HepG2 (cell line): Measurements from ENCODE around the gene CDC42BPG. TPM values are rescaled to one million over a fixed set of nuclear protein-coding genes. Genes with fewer than 3 reads are reported as not detected.

Source experiments
- ATAC-seq: fragments of 200-7000 bp; cut with Tn5 transposase; 3 replicates; pipeline ENCODE4 v1.9.1; 2020; ENCODE audit warnings: mild to moderate bottlenecking, moderate library complexity
- BruUV-seq: library from RNA; stranded (reverse); fragments of 400-500 nt; replicated peaks from 2 replicates; lab custom pipeline; 2021; lab: Mats Ljungman, UMichigan
- CTCF ChIA-PET: fragments of 300-600 bp; formaldehyde crosslinking; extraction: SDS; loops from one replicate; lab custom pipeline; 2021; ENCODE audit warnings: low total read pairs, inconsistent platforms, low intra/inter-chr PET ratio; lab: Yijun Ruan, JAX
- POLR2A ChIA-PET: fragments of 350-600 bp; sonication (Branson Sonifier 250); formaldehyde crosslinking; loops from one replicate; lab custom pipeline; 2020; ENCODE audit warnings: antibody characterized with exemption, inconsistent platforms; lab: Yijun Ruan, JAX
- DNase-seq: peaks from one replicate; pipeline ENCODE4 v3.0.0-alpha.2; 2015; ENCODE audit warnings: low spot score
- FAIRE-seq: peaks from 3 replicates; lab custom pipeline; 2011; peaks lifted over from hg19 to GRCh38; lab: Jason Lieb, UNC
- H2AFZ ChIP-seq: one replicate; pipeline ENCODE4 v1.6.1; 2011; ENCODE audit warnings: low read length, inconsistent platforms
- H3K27ac ChIP-seq: fragments of 300-600 bp; 3 replicates; pipeline ENCODE4 v1.8.0; 2011; ENCODE audit warnings: mixed run types, mild to moderate bottlenecking, mixed read lengths, low read length, inconsistent platforms; ENCODE audit not compliant: insufficient read depth; ENCODE audit errors: extremely low read length
- H3K27me3 ChIP-seq, 2 experiments: fragments of 200-600 bp in 1 of 2; 2 replicates in 1 of 2; 3 replicates in 1 of 2; pipeline versions ENCODE4 v1.6.0 to v1.8.0; 2011; ENCODE audit warnings: low read length in 2 of 2, mild to moderate bottlenecking in 2 of 2, moderate library complexity in 2 of 2, inconsistent platforms in 1 of 2; ENCODE audit not compliant: insufficient read depth in 2 of 2, control insufficient read depth in 1 of 2
- H3K36me3 ChIP-seq, 2 experiments: fragments of 200-600 bp in 1 of 2; replicated peaks in 1 of 2; 2 replicates in 1 of 2; 3 replicates in 1 of 2; pipeline versions ENCODE4 v1.5.1 to v1.8.0; 2011; ENCODE audit warnings: low read length in 2 of 2, inconsistent platforms in 1 of 2; ENCODE audit not compliant: insufficient read depth in 2 of 2, control insufficient read depth in 1 of 2
- H3K4me1 ChIP-seq: 2 replicates; pipeline ENCODE4 v1.5.1; 2012; ENCODE audit warnings: low read length, inconsistent platforms; ENCODE audit not compliant: insufficient read depth
- H3K4me2 ChIP-seq: 2 replicates; pipeline ENCODE4 v1.6.0; 2011; ENCODE audit warnings: low read depth, low read length, inconsistent platforms
- H3K4me3 ChIP-seq, 3 experiments: fragments of 200-600 bp in 1 of 3; sonication (generic), shearing (Covaris generic) in 1 of 3; replicated peaks in 1 of 3; 2 replicates each; pipeline ENCODE4 v1.5.1; 2011 to 2016; ENCODE audit warnings: low read length in 3 of 3, inconsistent platforms in 2 of 3, low read depth in 2 of 3, mild to moderate bottlenecking in 2 of 3, control low read depth in 1 of 3, mixed read lengths in 1 of 3; ENCODE audit not compliant: insufficient read depth in 1 of 3
- H3K79me2 ChIP-seq: one replicate; pipeline ENCODE4 v1.6.1; 2011; ENCODE audit warnings: low read length, inconsistent platforms; ENCODE audit not compliant: insufficient read depth
- H3K9ac ChIP-seq: 2 replicates; pipeline ENCODE4 v1.6.0; 2011; ENCODE audit warnings: mild to moderate bottlenecking, low read depth, low read length, inconsistent platforms; ENCODE audit not compliant: insufficient read depth
- H3K9me3 ChIP-seq: 2 replicates; pipeline ENCODE4 v1.5.1; 2012; ENCODE audit warnings: mild to moderate bottlenecking, low read length
- H4K20me1 ChIP-seq: 2 replicates; pipeline ENCODE4 v1.6.0; 2011; ENCODE audit warnings: inconsistent platforms, mild to moderate bottlenecking, low read length, moderate library complexity; ENCODE audit not compliant: insufficient read depth
- GABPB1 ChIP-seq: IDR thresholded peaks from 2 replicates; pipeline ENCODE4 v1.6.1; 2016; ENCODE audit warnings: mild to moderate bottlenecking, missing genetic modification reagents, moderate library complexity, missing compliant biosample characterization
- KMT2B ChIP-seq: IDR thresholded peaks from 2 replicates; pipeline ENCODE4 v1.6.1; 2016; ENCODE audit warnings: missing genetic modification reagents, missing compliant biosample characterization
- MLLT10 ChIP-seq: sonication (generic); formaldehyde crosslinking; IDR thresholded peaks from 2 replicates; pipeline ENCODE4 v1.4.0; 2020; ENCODE audit warnings: missing genetic modification reagents
- SOX13 ChIP-seq, 3 experiments: fragments of 450-650 bp in 1 of 3; sonication (generic) in 1 of 3; formaldehyde crosslinking in 1 of 3; IDR thresholded peaks in 2 of 3; conservative IDR thresholded peaks in 1 of 3; 2 replicates each; pipeline versions ENCODE4 v1.5.0 to v1.6.1; 2016 to 2020; ENCODE audit warnings: antibody characterized with exemption in 1 of 3, mild to moderate bottlenecking in 1 of 3, missing compliant biosample characterization in 1 of 3, missing genetic modification reagents in 1 of 3, moderate library complexity in 1 of 3
- SP1 ChIP-seq, 2 experiments: fragments of 450-650 bp in 1 of 2; sonication (generic) in 1 of 2; formaldehyde crosslinking in 1 of 2; IDR thresholded peaks; 2 replicates each; pipeline versions ENCODE4 v1.4.0 to v1.6.1; 2016 to 2020; ENCODE audit warnings: missing genetic modification reagents in 1 of 2
- ZNF121 ChIP-seq: sonication (generic); formaldehyde crosslinking; IDR thresholded peaks from 2 replicates; pipeline ENCODE4 v1.5.0; 2020; ENCODE audit warnings: mild to moderate bottlenecking, missing genetic modification reagents
- ZNF138 ChIP-seq: sonication (generic); formaldehyde crosslinking; IDR thresholded peaks from 2 replicates; pipeline ENCODE4 v1.5.0; 2020; ENCODE audit warnings: mild to moderate bottlenecking, low read depth, missing genetic modification reagents
- ZNF24 ChIP-seq: fragments of 450-650 bp; IDR thresholded peaks from 2 replicates; pipeline ENCODE4 v1.6.1; 2017; ENCODE audit warnings: antibody characterized with exemption, mild to moderate bottlenecking
- ZNF569 ChIP-seq: sonication (generic); formaldehyde crosslinking; IDR thresholded peaks from 2 replicates; pipeline ENCODE4 v1.5.0; 2020; ENCODE audit warnings: mild to moderate bottlenecking, missing genetic modification reagents, moderate library complexity, borderline replicate concordance
- WGBS: methylation state at CpG from one replicate; pipeline ENCODE4 v1.1.6; 2017; ENCODE audit warnings: low lambda C conversion rate; 5-methylcytosine and 5-hydroxymethylcytosine counted together
- in situ Hi-C: cut with HindIII; loops from 2 replicates; pipeline ENCODE4 v1.10.0; 2017; ENCODE audit warnings: low pct_unique_long_range_greater_than_20kb; ENCODE audit not compliant: extremely low pct_ligation_motif_present
- intact Hi-C: fragments of 100-400 bp; cut with micrococcal nuclease; formaldehyde crosslinking; loops from one replicate; pipeline ENCODE4 v1.10.0; 2022; ENCODE audit not compliant: unreplicated experiment
- polyA plus RNA-seq, 8 experiments: library from polyadenylated mRNA; depleted of rRNA in 3 of 8; stranded (reverse) in 7 of 8; unstranded in 1 of 8; fragments of >200 nt; fragmentation: Illumina TruSeq in 4 of 8; extraction: Trizol in 4 of 8; gene quantifications; 2 replicates each; pipeline versions ENCODE4 v1.2.1 to v1.2.3, GENCODE V29; 2011 to 2016; ENCODE audit warnings: low read depth in 4 of 8, missing spikeins in 1 of 8, mixed read lengths in 1 of 8; ENCODE audit not compliant: insufficient read depth in 1 of 8
- total RNA-seq, 5 experiments: library from RNA; depleted of rRNA; stranded (reverse); fragments of >200 nt; fragmentation: Illumina TruSeq; extraction: Trizol; gene quantifications; 2 replicates each; pipeline ENCODE4 v1.2.3, GENCODE V29; 2016; ENCODE audit warnings: low read depth in 1 of 5
- TF ChIP-seq, protein P1 (sequence below): sonication (generic); formaldehyde crosslinking; IDR thresholded peaks from 2 replicates; pipeline ENCODE4 v1.8.0; 2022; ENCODE audit warnings: mild to moderate bottlenecking, missing genetic modification reagents
- TF ChIP-seq, protein P2 (sequence below): IDR thresholded peaks from 2 replicates; pipeline ENCODE4 v1.6.1; 2016
- TF ChIP-seq, protein P3 (sequence below): sonication (generic); formaldehyde crosslinking; IDR thresholded peaks from 2 replicates; pipeline ENCODE4 v1.4.0; 2020; ENCODE audit warnings: mild to moderate bottlenecking, missing genetic modification reagents
- TF ChIP-seq, protein P4 (sequence below): sonication (generic); formaldehyde crosslinking; IDR thresholded peaks from 2 replicates; pipeline ENCODE4 v1.8.0; 2022; ENCODE audit warnings: missing genetic modification reagents, mild to moderate bottlenecking, inconsistent platforms, borderline replicate concordance

CDC42BPG gene
- total and polyA plus RNA-seq, 2 of the 13 experiments (the other 11 are each of a cell fraction or from before 2014, with no cell fraction given): 0.55 to 1.4 TPM

DNA sequence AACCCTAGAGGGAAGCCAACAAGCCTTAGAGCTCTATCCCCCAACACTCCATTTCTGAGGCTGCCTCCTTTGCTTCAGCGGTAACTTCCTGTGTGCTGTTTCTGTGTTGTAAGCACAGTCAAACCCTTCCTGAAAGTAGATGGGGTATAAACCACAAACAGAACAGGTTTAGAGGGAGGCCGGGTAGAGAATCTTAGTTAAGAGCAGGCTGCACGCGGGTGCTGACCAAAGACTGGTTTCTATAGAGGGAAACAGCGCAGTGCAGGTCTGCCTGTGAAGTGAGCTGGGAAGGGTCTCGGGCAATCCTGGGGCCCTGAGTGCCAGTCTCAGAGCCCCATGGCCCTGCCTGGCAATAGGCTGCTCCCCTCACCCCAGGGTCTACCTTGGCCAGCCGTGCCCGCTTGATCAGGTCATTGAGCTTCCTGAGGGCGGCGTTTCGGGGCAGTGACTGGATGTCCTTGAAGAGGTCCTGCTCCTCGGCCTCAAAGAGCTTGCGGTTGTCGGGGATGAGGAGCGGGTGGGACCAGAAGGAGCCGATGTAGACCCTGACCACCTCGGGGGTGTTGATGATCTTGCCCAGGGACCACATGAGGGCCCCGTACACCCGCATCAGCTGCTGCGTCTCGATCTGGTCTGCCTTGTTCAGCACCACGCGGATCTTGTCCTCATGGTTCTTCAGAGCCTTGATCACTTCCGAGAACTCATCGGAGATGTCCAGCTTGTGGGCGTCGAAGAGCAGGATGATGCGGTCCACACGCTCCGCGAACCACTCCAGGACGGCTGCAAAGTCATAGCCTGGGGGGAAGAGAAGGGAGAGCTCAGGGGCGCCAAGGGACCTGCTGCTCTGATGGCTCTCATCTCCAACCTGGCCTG lies 15.3 kb upstream of the CDC42BPG start:
- Histone ChIP-seq H3K27me3 (no peaks in the 10 kb centered on the region), H3K4me2 (no peak overlapping the region), H3K9me3 (no peaks in the 10 kb centered on the region), H3K4me3 (no peak overlapping the region), H3K9ac (no peak overlapping the region), H3K36me3 (peaks cover 8 to 27% of the 10 kb centered on the region in 2 experiments; a peak in 4 of 5 replicates), H2AFZ (no peak overlapping the region), H4K20me1 (no peaks in the 10 kb centered on the region), H3K79me2 (peaks cover 13% of the 10 kb centered on the region), H3K27ac (no peak overlapping the region), H3K4me1 (peaks cover 61% of the 10 kb centered on the region)
- in situ Hi-C loops (no loop called here), intact Hi-C loops (no loop called here)
- 96% methylated on average over 32 of the region's 33 CpGs for WGBS
- POLR2A ChIA-PET: interaction anchor here (2.7 kb wide), 1 partner anchor 13 kb away, joined by 10 read pairs; no protein-coding TSS in a partner anchor
- no peak for FAIRE-seq
- DNase-seq: no peak
- no peak for ATAC-seq
- no TSS peak for BruUV-seq
- CTCF ChIA-PET: no interaction called here
- TF ChIP-seq, protein P1, sequence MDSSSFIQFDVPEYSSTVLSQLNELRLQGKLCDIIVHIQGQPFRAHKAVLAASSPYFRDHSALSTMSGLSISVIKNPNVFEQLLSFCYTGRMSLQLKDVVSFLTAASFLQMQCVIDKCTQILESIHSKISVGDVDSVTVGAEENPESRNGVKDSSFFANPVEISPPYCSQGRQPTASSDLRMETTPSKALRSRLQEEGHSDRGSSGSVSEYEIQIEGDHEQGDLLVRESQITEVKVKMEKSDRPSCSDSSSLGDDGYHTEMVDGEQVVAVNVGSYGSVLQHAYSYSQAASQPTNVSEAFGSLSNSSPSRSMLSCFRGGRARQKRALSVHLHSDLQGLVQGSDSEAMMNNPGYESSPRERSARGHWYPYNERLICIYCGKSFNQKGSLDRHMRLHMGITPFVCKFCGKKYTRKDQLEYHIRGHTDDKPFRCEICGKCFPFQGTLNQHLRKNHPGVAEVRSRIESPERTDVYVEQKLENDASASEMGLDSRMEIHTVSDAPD (CRISPR knock-in tag): no peak
- TF ChIP-seq SOX13 (IDR thresholded peaks at IDR 0.05) (no peak), SOX13 (CRISPR knock-in tag; conservative IDR thresholded peaks at IDR 0.05 in 1 of 2, IDR thresholded peaks at IDR 0.05 in 1 of 2) (no peak), ZNF121 (CRISPR knock-in tag) (no peak), KMT2B (no peak), ZNF24 (no peak), GABPB1 (no peak), SP1 (IDR thresholded peaks at IDR 0.05) (no peak), SP1 (CRISPR knock-in tag; IDR thresholded peaks at IDR 0.05) (no peak), ZNF569 (CRISPR knock-in tag) (no peak), MLLT10 (CRISPR knock-in tag) (no peak), ZNF138 (no peak)
- TF ChIP-seq, protein P2, sequence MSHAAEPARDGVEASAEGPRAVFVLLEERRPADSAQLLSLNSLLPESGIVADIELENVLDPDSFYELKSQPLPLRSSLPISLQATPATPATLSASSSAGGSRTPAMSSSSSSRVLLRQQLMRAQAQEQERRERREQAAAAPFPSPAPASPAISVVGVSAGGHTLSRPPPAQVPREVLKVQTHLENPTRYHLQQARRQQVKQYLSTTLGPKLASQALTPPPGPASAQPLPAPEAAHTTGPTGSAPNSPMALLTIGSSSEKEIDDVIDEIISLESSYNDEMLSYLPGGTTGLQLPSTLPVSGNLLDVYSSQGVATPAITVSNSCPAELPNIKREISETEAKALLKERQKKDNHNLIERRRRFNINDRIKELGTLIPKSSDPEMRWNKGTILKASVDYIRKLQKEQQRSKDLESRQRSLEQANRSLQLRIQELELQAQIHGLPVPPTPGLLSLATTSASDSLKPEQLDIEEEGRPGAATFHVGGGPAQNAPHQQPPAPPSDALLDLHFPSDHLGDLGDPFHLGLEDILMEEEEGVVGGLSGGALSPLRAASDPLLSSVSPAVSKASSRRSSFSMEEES (CRISPR knock-in tag): no peak
- TF ChIP-seq, protein P3, sequence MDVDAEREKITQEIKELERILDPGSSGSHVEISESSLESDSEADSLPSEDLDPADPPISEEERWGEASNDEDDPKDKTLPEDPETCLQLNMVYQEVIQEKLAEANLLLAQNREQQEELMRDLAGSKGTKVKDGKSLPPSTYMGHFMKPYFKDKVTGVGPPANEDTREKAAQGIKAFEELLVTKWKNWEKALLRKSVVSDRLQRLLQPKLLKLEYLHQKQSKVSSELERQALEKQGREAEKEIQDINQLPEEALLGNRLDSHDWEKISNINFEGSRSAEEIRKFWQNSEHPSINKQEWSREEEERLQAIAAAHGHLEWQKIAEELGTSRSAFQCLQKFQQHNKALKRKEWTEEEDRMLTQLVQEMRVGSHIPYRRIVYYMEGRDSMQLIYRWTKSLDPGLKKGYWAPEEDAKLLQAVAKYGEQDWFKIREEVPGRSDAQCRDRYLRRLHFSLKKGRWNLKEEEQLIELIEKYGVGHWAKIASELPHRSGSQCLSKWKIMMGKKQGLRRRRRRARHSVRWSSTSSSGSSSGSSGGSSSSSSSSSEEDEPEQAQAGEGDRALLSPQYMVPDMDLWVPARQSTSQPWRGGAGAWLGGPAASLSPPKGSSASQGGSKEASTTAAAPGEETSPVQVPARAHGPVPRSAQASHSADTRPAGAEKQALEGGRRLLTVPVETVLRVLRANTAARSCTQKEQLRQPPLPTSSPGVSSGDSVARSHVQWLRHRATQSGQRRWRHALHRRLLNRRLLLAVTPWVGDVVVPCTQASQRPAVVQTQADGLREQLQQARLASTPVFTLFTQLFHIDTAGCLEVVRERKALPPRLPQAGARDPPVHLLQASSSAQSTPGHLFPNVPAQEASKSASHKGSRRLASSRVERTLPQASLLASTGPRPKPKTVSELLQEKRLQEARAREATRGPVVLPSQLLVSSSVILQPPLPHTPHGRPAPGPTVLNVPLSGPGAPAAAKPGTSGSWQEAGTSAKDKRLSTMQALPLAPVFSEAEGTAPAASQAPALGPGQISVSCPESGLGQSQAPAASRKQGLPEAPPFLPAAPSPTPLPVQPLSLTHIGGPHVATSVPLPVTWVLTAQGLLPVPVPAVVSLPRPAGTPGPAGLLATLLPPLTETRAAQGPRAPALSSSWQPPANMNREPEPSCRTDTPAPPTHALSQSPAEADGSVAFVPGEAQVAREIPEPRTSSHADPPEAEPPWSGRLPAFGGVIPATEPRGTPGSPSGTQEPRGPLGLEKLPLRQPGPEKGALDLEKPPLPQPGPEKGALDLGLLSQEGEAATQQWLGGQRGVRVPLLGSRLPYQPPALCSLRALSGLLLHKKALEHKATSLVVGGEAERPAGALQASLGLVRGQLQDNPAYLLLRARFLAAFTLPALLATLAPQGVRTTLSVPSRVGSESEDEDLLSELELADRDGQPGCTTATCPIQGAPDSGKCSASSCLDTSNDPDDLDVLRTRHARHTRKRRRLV: no peak
- TF ChIP-seq, protein P4, sequence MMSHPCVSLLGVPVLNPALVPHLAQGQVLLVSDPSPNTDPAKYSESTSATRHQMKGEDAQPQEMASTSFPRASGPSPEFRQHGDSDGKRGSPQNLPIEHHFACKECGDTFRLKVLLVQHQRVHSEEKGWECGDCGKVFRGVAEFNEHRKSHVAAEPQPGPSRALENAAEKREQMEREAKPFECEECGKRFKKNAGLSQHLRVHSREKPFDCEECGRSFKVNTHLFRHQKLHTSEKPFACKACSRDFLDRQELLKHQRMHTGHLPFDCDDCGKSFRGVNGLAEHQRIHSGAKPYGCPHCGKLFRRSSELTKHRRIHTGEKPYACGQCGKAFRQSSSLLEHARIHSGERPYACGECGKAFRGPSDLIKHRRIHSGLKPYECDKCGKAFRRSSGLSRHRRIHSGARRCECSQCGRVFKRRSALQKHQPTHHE (CRISPR knock-in tag): no peak
